ENCODE measurements around the gene KRT34. TPM values are rescaled to one million over a fixed set of nuclear protein-coding genes. Genes with fewer than 3 reads are reported as not detected.

KRT34 gene
- polyA plus RNA-seq, 1 donor from 2014 or later, result not detected

DNA sequence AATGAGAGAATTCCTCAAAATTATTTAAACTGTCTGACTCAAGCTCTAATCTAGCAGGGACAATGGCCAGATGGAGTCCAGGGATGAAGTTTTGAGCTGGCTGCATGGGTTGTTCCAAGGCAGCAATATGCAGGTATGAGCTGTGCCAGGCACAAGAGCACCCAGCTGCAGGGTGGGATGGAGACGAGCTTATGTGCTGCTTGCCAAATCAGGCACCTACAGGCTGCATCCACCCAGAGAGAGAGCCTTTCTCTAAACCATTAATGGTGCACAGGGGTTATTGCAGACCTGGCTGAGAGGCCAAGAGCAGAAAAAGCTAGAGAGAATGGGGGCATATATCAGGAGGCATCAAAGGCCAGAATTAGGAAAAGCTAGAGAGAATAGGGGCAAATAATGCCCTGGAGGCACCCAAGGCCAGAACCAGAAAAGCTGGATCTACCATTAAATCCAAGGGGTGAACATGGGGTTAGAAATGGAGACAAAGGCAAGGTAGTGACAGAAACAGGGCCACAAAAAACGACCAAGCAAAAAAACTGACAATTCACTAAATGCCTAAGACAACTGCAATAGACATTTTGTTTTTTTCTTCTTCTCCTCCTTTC is 42.4 kb downstream of the KRT34 start:
- no peaks in the 10 kb centered on the region for H3K79me2 ChIP-seq (replicated peaks; ENCODE audit: insufficient read depth, low read length)
- H3K4me2 ChIP-seq (ENCODE audit: low read length), result no peak overlapping the region
- no peak overlapping the region for H2AFZ ChIP-seq (ENCODE audit: low read depth, low read length)
- no peaks in the 10 kb centered on the region for H3K36me3 ChIP-seq (ENCODE audit: insufficient read depth, low read length)
- no peak overlapping the region for H3K27ac ChIP-seq (ENCODE audit: low read length)
- H3K9me3 ChIP-seq (ENCODE audit: low read length), result no peaks in the 10 kb centered on the region
- TF ChIP-seq POLR2AphosphoS5 (IDR thresholded peaks at IDR 0.05) (no peak), SMC3 (conservative IDR thresholded peaks at IDR 0.05; ENCODE audit: poor library complexity) (no peak), TAF1 (IDR thresholded peaks at IDR 0.05; ENCODE audit: low read depth) (no peak), EZH2 (IDR thresholded peaks at IDR 0.05; ENCODE audit: borderline replicate concordance, insufficient read depth, low read length, poor library complexity, severe bottlenecking) (no peak), MXI1 (conservative IDR thresholded peaks at IDR 0.05; ENCODE audit: poor library complexity, severe bottlenecking) (no peak), RAD21 (conservative IDR thresholded peaks at IDR 0.05) (no peak), EP300 (conservative IDR thresholded peaks at IDR 0.05; ENCODE audit: poor library complexity, severe bottlenecking) (no peak)
- TF ChIP-seq, protein P1, sequence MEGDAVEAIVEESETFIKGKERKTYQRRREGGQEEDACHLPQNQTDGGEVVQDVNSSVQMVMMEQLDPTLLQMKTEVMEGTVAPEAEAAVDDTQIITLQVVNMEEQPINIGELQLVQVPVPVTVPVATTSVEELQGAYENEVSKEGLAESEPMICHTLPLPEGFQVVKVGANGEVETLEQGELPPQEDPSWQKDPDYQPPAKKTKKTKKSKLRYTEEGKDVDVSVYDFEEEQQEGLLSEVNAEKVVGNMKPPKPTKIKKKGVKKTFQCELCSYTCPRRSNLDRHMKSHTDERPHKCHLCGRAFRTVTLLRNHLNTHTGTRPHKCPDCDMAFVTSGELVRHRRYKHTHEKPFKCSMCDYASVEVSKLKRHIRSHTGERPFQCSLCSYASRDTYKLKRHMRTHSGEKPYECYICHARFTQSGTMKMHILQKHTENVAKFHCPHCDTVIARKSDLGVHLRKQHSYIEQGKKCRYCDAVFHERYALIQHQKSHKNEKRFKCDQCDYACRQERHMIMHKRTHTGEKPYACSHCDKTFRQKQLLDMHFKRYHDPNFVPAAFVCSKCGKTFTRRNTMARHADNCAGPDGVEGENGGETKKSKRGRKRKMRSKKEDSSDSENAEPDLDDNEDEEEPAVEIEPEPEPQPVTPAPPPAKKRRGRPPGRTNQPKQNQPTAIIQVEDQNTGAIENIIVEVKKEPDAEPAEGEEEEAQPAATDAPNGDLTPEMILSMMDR (IDR thresholded peaks at IDR 0.05; ENCODE audit: poor library complexity, severe bottlenecking), result no peak
- TF ChIP-seq, protein P2, sequence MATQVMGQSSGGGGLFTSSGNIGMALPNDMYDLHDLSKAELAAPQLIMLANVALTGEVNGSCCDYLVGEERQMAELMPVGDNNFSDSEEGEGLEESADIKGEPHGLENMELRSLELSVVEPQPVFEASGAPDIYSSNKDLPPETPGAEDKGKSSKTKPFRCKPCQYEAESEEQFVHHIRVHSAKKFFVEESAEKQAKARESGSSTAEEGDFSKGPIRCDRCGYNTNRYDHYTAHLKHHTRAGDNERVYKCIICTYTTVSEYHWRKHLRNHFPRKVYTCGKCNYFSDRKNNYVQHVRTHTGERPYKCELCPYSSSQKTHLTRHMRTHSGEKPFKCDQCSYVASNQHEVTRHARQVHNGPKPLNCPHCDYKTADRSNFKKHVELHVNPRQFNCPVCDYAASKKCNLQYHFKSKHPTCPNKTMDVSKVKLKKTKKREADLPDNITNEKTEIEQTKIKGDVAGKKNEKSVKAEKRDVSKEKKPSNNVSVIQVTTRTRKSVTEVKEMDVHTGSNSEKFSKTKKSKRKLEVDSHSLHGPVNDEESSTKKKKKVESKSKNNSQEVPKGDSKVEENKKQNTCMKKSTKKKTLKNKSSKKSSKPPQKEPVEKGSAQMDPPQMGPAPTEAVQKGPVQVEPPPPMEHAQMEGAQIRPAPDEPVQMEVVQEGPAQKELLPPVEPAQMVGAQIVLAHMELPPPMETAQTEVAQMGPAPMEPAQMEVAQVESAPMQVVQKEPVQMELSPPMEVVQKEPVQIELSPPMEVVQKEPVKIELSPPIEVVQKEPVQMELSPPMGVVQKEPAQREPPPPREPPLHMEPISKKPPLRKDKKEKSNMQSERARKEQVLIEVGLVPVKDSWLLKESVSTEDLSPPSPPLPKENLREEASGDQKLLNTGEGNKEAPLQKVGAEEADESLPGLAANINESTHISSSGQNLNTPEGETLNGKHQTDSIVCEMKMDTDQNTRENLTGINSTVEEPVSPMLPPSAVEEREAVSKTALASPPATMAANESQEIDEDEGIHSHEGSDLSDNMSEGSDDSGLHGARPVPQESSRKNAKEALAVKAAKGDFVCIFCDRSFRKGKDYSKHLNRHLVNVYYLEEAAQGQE (IDR thresholded peaks at IDR 0.05; ENCODE audit: borderline replicate concordance), result no peak
- no peak overlapping the region for H3K4me3 ChIP-seq (ENCODE audit: low read length)
- no peaks in the 10 kb centered on the region for H3F3A ChIP-seq (ENCODE audit: insufficient read depth, low read length, poor library complexity, severe bottlenecking)
- H3K9me2 ChIP-seq (ENCODE audit: insufficient read depth, low read length), result no peaks in the 10 kb centered on the region
- no peaks in the 10 kb centered on the region for H3K27me3 ChIP-seq (ENCODE audit: insufficient read depth, low read depth, low read length)
- no peaks in the 10 kb centered on the region for H4K20me1 ChIP-seq (ENCODE audit: insufficient read depth)
- H3K9ac ChIP-seq (ENCODE audit: low read length), result no peak overlapping the region

DNA sequence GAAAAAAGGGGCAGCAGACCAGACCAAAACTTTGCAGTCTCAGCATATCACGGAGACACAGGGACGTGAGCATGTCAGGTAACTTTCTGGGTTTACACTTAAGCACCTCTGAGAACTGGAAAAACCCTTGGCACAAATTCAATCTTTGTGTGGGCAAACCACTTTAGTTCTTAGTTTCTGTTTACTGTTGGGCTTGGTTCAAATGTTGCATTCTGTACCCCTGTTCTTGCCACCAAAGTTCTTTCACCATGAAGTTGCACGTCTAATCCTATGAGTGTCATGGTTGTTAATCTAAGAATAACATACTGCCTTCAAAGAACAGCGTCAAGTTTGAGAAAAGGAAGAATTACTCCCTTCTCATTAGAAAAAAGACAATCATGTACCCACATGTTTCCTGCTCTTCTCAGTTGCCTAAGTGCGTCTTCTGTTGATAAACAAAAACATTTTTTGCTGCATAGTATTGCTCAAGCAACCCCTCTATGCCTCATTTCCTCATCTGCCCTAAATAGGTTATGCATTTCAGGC is 43.1 kb downstream of the KRT34 start:
- H2AFZ ChIP-seq (ENCODE audit: low read depth, low read length), result no peak overlapping the region
- H3K9me3 ChIP-seq (ENCODE audit: low read length), result no peaks in the 10 kb centered on the region
- H3F3A ChIP-seq (ENCODE audit: insufficient read depth, low read length, poor library complexity, severe bottlenecking), result no peaks in the 10 kb centered on the region
- H3K4me2 ChIP-seq (ENCODE audit: low read length), result no peak overlapping the region
- no peak overlapping the region for H3K4me3 ChIP-seq (ENCODE audit: low read length)
- H3K36me3 ChIP-seq (ENCODE audit: insufficient read depth, low read length), result no peaks in the 10 kb centered on the region
- H3K9ac ChIP-seq (ENCODE audit: low read length), result no peak overlapping the region
- TF ChIP-seq EP300 (conservative IDR thresholded peaks at IDR 0.05; ENCODE audit: poor library complexity, severe bottlenecking) (no peak), POLR2AphosphoS5 (IDR thresholded peaks at IDR 0.05) (no peak), SMC3 (conservative IDR thresholded peaks at IDR 0.05; ENCODE audit: poor library complexity) (no peak), TAF1 (IDR thresholded peaks at IDR 0.05; ENCODE audit: low read depth) (no peak), RAD21 (conservative IDR thresholded peaks at IDR 0.05) (no peak), EZH2 (IDR thresholded peaks at IDR 0.05; ENCODE audit: borderline replicate concordance, insufficient read depth, low read length, poor library complexity, severe bottlenecking) (no peak), MXI1 (conservative IDR thresholded peaks at IDR 0.05; ENCODE audit: poor library complexity, severe bottlenecking) (no peak)
- TF ChIP-seq, protein P2 (IDR thresholded peaks at IDR 0.05; ENCODE audit: borderline replicate concordance), result no peak
- TF ChIP-seq, protein P1 (IDR thresholded peaks at IDR 0.05; ENCODE audit: poor library complexity, severe bottlenecking), result no peak
- no peaks in the 10 kb centered on the region for H4K20me1 ChIP-seq (ENCODE audit: insufficient read depth)
- no peaks in the 10 kb centered on the region for H3K27me3 ChIP-seq (ENCODE audit: insufficient read depth, low read depth, low read length)
- H3K27ac ChIP-seq (ENCODE audit: low read length), result no peak overlapping the region
- no peaks in the 10 kb centered on the region for H3K9me2 ChIP-seq (ENCODE audit: insufficient read depth, low read length)
- H3K79me2 ChIP-seq (replicated peaks; ENCODE audit: insufficient read depth, low read length), result no peaks in the 10 kb centered on the region
